ENCODE measurements around the gene EXOC7.

EXOC7 gene

GRCh38 chr17:76131692-76132573 is 28.3 kb upstream of the EXOC7 start:
- Mint-ChIP-seq H3K27ac (no peak overlapping the region), H3K36me3 (no peaks in the 10 kb centered on the region), H3K4me3 (no peak overlapping the region), H3K9me3 (ENCODE audit: low read depth) (no peaks in the 10 kb centered on the region), H3K4me1 (ENCODE audit: low read depth) (peaks cover 33% of the 10 kb centered on the region), H3K27me3 (no peaks in the 10 kb centered on the region)

GRCh38 chr17:76131051-76131691 is 27.6 kb upstream of the EXOC7 start:
- Mint-ChIP-seq H3K9me3 (ENCODE audit: low read depth) (no peaks in the 10 kb centered on the region), H3K36me3 (no peaks in the 10 kb centered on the region), H3K27ac (no peak overlapping the region), H3K27me3 (no peaks in the 10 kb centered on the region), H3K4me1 (ENCODE audit: low read depth) (peaks cover 34% of the 10 kb centered on the region), H3K4me3 (no peak overlapping the region)

GRCh38 chr17:76130473-76130872 is 26.9 kb upstream of the EXOC7 start:
- no peaks in the 10 kb centered on the region for H3K9me3 Mint-ChIP-seq (ENCODE audit: low read depth)

GRCh38 chr17:76125922-76126321 is 22.3 kb upstream of the EXOC7 start:
- peaks cover 26% of the 10 kb centered on the region for H3K4me1 Mint-ChIP-seq (ENCODE audit: low read depth)
- peak overlapping the region; percentile 54 for H3K27ac Mint-ChIP-seq
- no peak overlapping the region for H3K4me3 Mint-ChIP-seq
- H3K36me3 Mint-ChIP-seq: no peaks in the 10 kb centered on the region
- H3K27me3 Mint-ChIP-seq: no peaks in the 10 kb centered on the region
- no peaks in the 10 kb centered on the region for H3K9me3 Mint-ChIP-seq (ENCODE audit: low read depth)

More at GRCh38 chr17:76130473-76130872, 26.9 kb upstream of the EXOC7 start:
- Mint-ChIP-seq H3K27ac (no peak overlapping the region), H3K4me1 (ENCODE audit: low read depth) (peaks cover 37% of the 10 kb centered on the region), H3K36me3 (no peaks in the 10 kb centered on the region), H3K4me3 (no peak overlapping the region), H3K27me3 (no peaks in the 10 kb centered on the region)

GRCh38 chr17:76125391-76125675 is 21.7 kb upstream of the EXOC7 start:
- no peak overlapping the region for H3K27ac Mint-ChIP-seq
- H3K36me3 Mint-ChIP-seq: no peaks in the 10 kb centered on the region
- no peaks in the 10 kb centered on the region for H3K9me3 Mint-ChIP-seq (ENCODE audit: low read depth)
- no peaks in the 10 kb centered on the region for H3K27me3 Mint-ChIP-seq
- no peak overlapping the region for H3K4me3 Mint-ChIP-seq
- H3K4me1 Mint-ChIP-seq (ENCODE audit: low read depth): peaks cover 29% of the 10 kb centered on the region

GRCh38 chr17:76124582-76125390 is 21.2 kb upstream of the EXOC7 start:
- Mint-ChIP-seq H3K4me1 (ENCODE audit: low read depth) (peaks cover 29% of the 10 kb centered on the region), H3K27ac (no peak overlapping the region), H3K9me3 (ENCODE audit: low read depth) (no peaks in the 10 kb centered on the region), H3K27me3 (no peaks in the 10 kb centered on the region), H3K4me3 (no peak overlapping the region), H3K36me3 (no peaks in the 10 kb centered on the region)

GRCh38 chr17:76123749-76124581 is 20.4 kb upstream of the EXOC7 start:
- Mint-ChIP-seq H3K36me3 (no peaks in the 10 kb centered on the region), H3K27me3 (no peaks in the 10 kb centered on the region), H3K9me3 (ENCODE audit: low read depth) (no peaks in the 10 kb centered on the region), H3K4me1 (ENCODE audit: low read depth) (peaks cover 29% of the 10 kb centered on the region), H3K27ac (peak overlapping the region; percentile 70), H3K4me3 (no peak overlapping the region)

- Mint-ChIP-seq H3K27me3 (no peaks in the 10 kb centered on the region), H3K36me3 (no peaks in the 10 kb centered on the region), H3K27ac (peak overlapping the region; percentile 70), H3K9me3 (ENCODE audit: low read depth) (no peaks in the 10 kb centered on the region), H3K4me3 (peak overlapping the region; percentile 30), H3K4me1 (ENCODE audit: low read depth) (peaks cover 27% of the 10 kb centered on the region)
These were observed 19.6 kb upstream of the EXOC7 start for GRCh38 chr17:76123191-76123499.

- H3K27ac Mint-ChIP-seq: peak overlapping the region; percentile 87
- no peaks in the 10 kb centered on the region for H3K27me3 Mint-ChIP-seq
- no peaks in the 10 kb centered on the region for H3K36me3 Mint-ChIP-seq
- H3K4me3 Mint-ChIP-seq: peak overlapping the region; percentile 30
- H3K9me3 Mint-ChIP-seq (ENCODE audit: low read depth): no peaks in the 10 kb centered on the region
- H3K4me1 Mint-ChIP-seq (ENCODE audit: low read depth): peaks cover 27% of the 10 kb centered on the region
These were observed 19.0 kb upstream of the EXOC7 start for GRCh38 chr17:76122431-76123190.

GRCh38 chr17:76121932-76122430 is 18.4 kb upstream of the EXOC7 start:
- Mint-ChIP-seq H3K27ac (peak overlapping the region; percentile 87), H3K36me3 (no peaks in the 10 kb centered on the region), H3K27me3 (no peaks in the 10 kb centered on the region)

GRCh38 chr17:76120658-76121008 is 17.0 kb upstream of the EXOC7 start:
- H3K4me3 Mint-ChIP-seq: no peak overlapping the region
- no peak overlapping the region for H3K27ac Mint-ChIP-seq
- H3K9me3 Mint-ChIP-seq (ENCODE audit: low read depth): no peaks in the 10 kb centered on the region
- no peaks in the 10 kb centered on the region for H3K36me3 Mint-ChIP-seq
- H3K27me3 Mint-ChIP-seq: no peaks in the 10 kb centered on the region
- peaks cover 12% of the 10 kb centered on the region for H3K4me1 Mint-ChIP-seq (ENCODE audit: low read depth)

More at GRCh38 chr17:76121932-76122430, 18.4 kb upstream of the EXOC7 start:
- H3K9me3 Mint-ChIP-seq (ENCODE audit: low read depth): no peaks in the 10 kb centered on the region
- H3K4me3 Mint-ChIP-seq: no peak overlapping the region
- H3K4me1 Mint-ChIP-seq (ENCODE audit: low read depth): peaks cover 23% of the 10 kb centered on the region

GRCh38 chr17:76119409-76120371 is 16.1 kb upstream of the EXOC7 start:
- Mint-ChIP-seq H3K9me3 (ENCODE audit: low read depth) (no peaks in the 10 kb centered on the region), H3K27ac (no peak overlapping the region), H3K27me3 (no peaks in the 10 kb centered on the region), H3K36me3 (no peaks in the 10 kb centered on the region), H3K4me1 (ENCODE audit: low read depth) (peaks cover 12% of the 10 kb centered on the region), H3K4me3 (no peak overlapping the region)

- Mint-ChIP-seq H3K36me3 (no peaks in the 10 kb centered on the region), H3K27ac (no peak overlapping the region), H3K4me1 (ENCODE audit: low read depth) (no peaks in the 10 kb centered on the region), H3K9me3 (ENCODE audit: low read depth) (no peaks in the 10 kb centered on the region), H3K4me3 (no peak overlapping the region), H3K27me3 (no peaks in the 10 kb centered on the region)
These were observed 11.7 kb upstream of the EXOC7 start for GRCh38 chr17:76115138-76115754.

All from activated naive CD8-positive, alpha-beta T cell (primary cell).